ENCODE data around the gene FOSL2.

- TF ChIP-seq CTCF (IDR thresholded peaks at IDR 0.05; ENCODE audit: low read length) (no peak), EZH2 (IDR thresholded peaks at IDR 0.05; ENCODE audit: borderline replicate concordance, low read length) (no peak)
Observed at GRCh38 chr2:28400419-28400818, 7.8 kb downstream of the FOSL2 start.
